GM23248 (cell line): ENCODE measurements around the gene PTAFR.

Source experiments
- EZH2 ChIP-seq: fragments of 200-600 bp; sonication (generic); IDR thresholded peaks from 2 replicates; pipeline ENCODE4 v1.6.1; 2018; ENCODE audit warnings: antibody characterized with exemption, mild to moderate bottlenecking; ENCODE audit not compliant: insufficient read depth, poor library complexity, severe bottlenecking
- EZH2phosphoT487 ChIP-seq: fragments of 200-600 bp; sonication (generic); IDR thresholded peaks from 2 replicates; pipeline ENCODE4 v1.6.1; 2018; ENCODE audit warnings: antibody characterized with exemption, moderate library complexity, mild to moderate bottlenecking, low read depth; ENCODE audit not compliant: insufficient read depth

DNA sequence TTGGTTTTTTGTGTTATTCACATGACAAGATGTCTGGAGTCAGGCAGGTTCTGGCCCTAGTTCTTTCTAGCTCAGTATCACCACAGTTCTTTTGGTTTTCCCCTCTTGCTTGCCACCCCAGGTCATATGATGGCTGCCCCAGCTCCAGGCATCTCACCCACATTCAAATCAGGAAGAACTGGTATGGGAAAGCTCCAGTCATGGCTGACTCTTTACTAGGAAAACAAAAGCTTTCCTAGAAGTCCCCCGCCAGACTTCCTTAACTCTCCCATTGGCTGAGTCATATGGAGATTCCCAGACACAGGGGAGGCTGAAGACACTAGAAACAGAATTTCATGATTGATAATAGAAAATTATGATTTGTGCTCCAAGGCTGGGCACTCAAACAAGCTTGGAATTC is 65.9 kb downstream of the PTAFR start:
- TF ChIP-seq EZH2phosphoT487 (no peak), EZH2 (no peak)
